H1 (cell line): ENCODE data around the gene ENPP7. TPM values are rescaled to one million over a fixed set of nuclear protein-coding genes. Genes with fewer than 3 reads are reported as not detected.
A peak's percentile ranks its signal among the peaks of the same experiment; 100 is the strongest.

Experiments
- CTCF ChIA-PET: fragments of 300-600 bp; sonication (Branson Sonifier 250); formaldehyde crosslinking; loops from one replicate; lab custom pipeline; 2021; ENCODE audit not compliant: partially characterized antibody; lab: Charles Lee
- POLR2A ChIA-PET: fragments of 300-600 bp; sonication (Branson Sonifier 250); formaldehyde crosslinking; loops from one replicate; lab custom pipeline; 2021; ENCODE audit warnings: inconsistent platforms; ENCODE audit not compliant: partially characterized antibody; lab: Charles Lee
- DNase-seq, 2 experiments: peaks; one replicate each; pipeline versions ENCODE4 v3.0.0 to v3.0.0-alpha.2; 2010 to 2022; ENCODE audit warnings: low spot score in 2 of 2, low read depth in 1 of 2, mixed read lengths in 1 of 2
- FAIRE-seq: peaks from 2 replicates; lab custom pipeline; 2011; peaks lifted over from hg19 to GRCh38; lab: Jason Lieb, UNC
- H2AFZ ChIP-seq: 2 replicates; pipeline ENCODE4 v1.8.1; 2012; ENCODE audit warnings: low read length, inconsistent platforms
- H2AK5ac ChIP-seq: 2 replicates; pipeline ENCODE4 v1.6.1; 2013; ENCODE audit warnings: low read depth, low read length
- H2BK120ac ChIP-seq: replicated peaks from 2 replicates; pipeline ENCODE3; 2013; ENCODE audit warnings: low read depth, low read length, inconsistent platforms
- H2BK12ac ChIP-seq: 2 replicates; pipeline ENCODE4 v1.6.1; 2013; ENCODE audit warnings: low read depth, low read length
- H2BK15ac ChIP-seq: 2 replicates; pipeline ENCODE4 v1.6.1; 2013; ENCODE audit warnings: low read length
- H2BK20ac ChIP-seq: 2 replicates; pipeline ENCODE4 v1.6.1; 2013; ENCODE audit warnings: low read length
- H2BK5ac ChIP-seq: 2 replicates; pipeline ENCODE4 v1.6.1; 2013; ENCODE audit warnings: low read depth, low read length
- H3K14ac ChIP-seq: 2 replicates; pipeline ENCODE4 v1.6.1; 2013; ENCODE audit warnings: inconsistent platforms; ENCODE audit not compliant: insufficient read length
- H3K18ac ChIP-seq: 2 replicates; pipeline ENCODE4 v1.6.1; 2013; ENCODE audit warnings: low read length; ENCODE audit errors: extremely low read depth
- H3K23ac ChIP-seq: 2 replicates; pipeline ENCODE4 v1.6.1; 2013; ENCODE audit warnings: inconsistent platforms; ENCODE audit not compliant: insufficient read length
- H3K23me2 ChIP-seq: 2 replicates; pipeline ENCODE4 v1.6.1; 2013; ENCODE audit warnings: low read depth, low read length
- H3K27ac ChIP-seq: 2 replicates; pipeline ENCODE4 v1.6.1; 2011; ENCODE audit warnings: low read depth, low read length, inconsistent platforms
- H3K27me3 ChIP-seq, 4 experiments: replicated peaks in 1 of 4; 1 replicate in 1 of 4; 2 replicates in 3 of 4; pipeline versions ENCODE4 v1.6.1 to v1.8.1; 2011 to 2013; ENCODE audit warnings: low read length in 3 of 4, mild to moderate bottlenecking in 3 of 4, inconsistent platforms in 2 of 4, mixed read lengths in 2 of 4, moderate library complexity in 1 of 4; ENCODE audit not compliant: control insufficient read depth in 3 of 4, insufficient read depth in 3 of 4; ENCODE audit errors: extremely low read depth in 1 of 4
- H3K36me3 ChIP-seq, 4 experiments: 2 replicates each; pipeline versions ENCODE4 v1.6.1 to v1.8.1; 2011 to 2013; ENCODE audit warnings: mild to moderate bottlenecking in 4 of 4, low read length in 3 of 4, moderate library complexity in 2 of 4, control low read depth in 1 of 4, inconsistent platforms in 1 of 4; ENCODE audit not compliant: insufficient read depth in 4 of 4, control insufficient read depth in 2 of 4
- H3K4ac ChIP-seq: replicated peaks from 2 replicates; pipeline ENCODE3; 2013; ENCODE audit warnings: low read length, low read depth, mixed read lengths, inconsistent platforms; ENCODE audit not compliant: insufficient read length
- H3K4me1 ChIP-seq, 4 experiments: replicated peaks in 1 of 4; 1 replicate in 1 of 4; 2 replicates in 3 of 4; pipeline versions ENCODE4 v1.6.1 to v1.8.1; 2011 to 2013; ENCODE audit warnings: low read length in 3 of 4, inconsistent platforms in 2 of 4, mixed read lengths in 1 of 4; ENCODE audit not compliant: insufficient read depth in 4 of 4, control insufficient read depth in 3 of 4
- H3K4me2 ChIP-seq, 2 experiments: 2 replicates each; pipeline versions ENCODE4 v1.6.1 to v1.8.1; 2011 to 2013; ENCODE audit warnings: low read depth in 2 of 2, low read length in 2 of 2, control low read depth in 1 of 2, inconsistent platforms in 1 of 2, mild to moderate bottlenecking in 1 of 2; ENCODE audit not compliant: insufficient read depth in 1 of 2
- H3K4me3 ChIP-seq, 4 experiments: fragments of 200-600, 300-600 bp in 1 of 4; sonication (generic), shearing (Covaris generic), sonication (Bioruptor Twin) in 1 of 4; 2 replicates each; pipeline versions ENCODE4 v1.5.1 to v1.8.1; 2011 to 2016; ENCODE audit warnings: low read length in 4 of 4, low read depth in 3 of 4, control low read depth in 2 of 4, inconsistent platforms in 2 of 4, mild to moderate bottlenecking in 2 of 4, mixed read lengths in 1 of 4, moderate library complexity in 1 of 4; ENCODE audit not compliant: insufficient read depth in 2 of 4; ENCODE audit errors: extremely low read depth in 1 of 4
- H3K56ac ChIP-seq: replicated peaks from 2 replicates; pipeline ENCODE3; 2013; ENCODE audit warnings: low read depth, mild to moderate bottlenecking, mixed read lengths, low read length, inconsistent platforms; ENCODE audit not compliant: insufficient read length
- H3K79me1 ChIP-seq: 2 replicates; pipeline ENCODE4 v1.6.1; 2013; ENCODE audit warnings: low read depth, low read length, control low read depth
- H3K79me2 ChIP-seq, 2 experiments: 2 replicates each; pipeline versions ENCODE4 v1.6.1 to v1.8.1; 2012 to 2013; ENCODE audit warnings: low read length in 2 of 2, mild to moderate bottlenecking in 2 of 2, inconsistent platforms in 1 of 2; ENCODE audit not compliant: insufficient read depth in 2 of 2, control insufficient read depth in 1 of 2
- H3K9ac ChIP-seq, 4 experiments: replicated peaks in 1 of 4; 1 replicate in 1 of 4; 2 replicates in 3 of 4; pipeline versions ENCODE4 v1.6.1 to v1.8.1; 2011 to 2013; ENCODE audit warnings: low read depth in 3 of 4, low read length in 3 of 4, control low read depth in 2 of 4, mild to moderate bottlenecking in 2 of 4, moderate library complexity in 2 of 4, inconsistent platforms in 1 of 4; ENCODE audit errors: extremely low read depth in 1 of 4
- H3K9me3 ChIP-seq, 2 experiments: 2 replicates each; pipeline versions ENCODE4 v1.6.1 to v1.8.1; 2012 to 2013; ENCODE audit warnings: mild to moderate bottlenecking in 2 of 2, moderate library complexity in 2 of 2, control low read depth in 1 of 2, inconsistent platforms in 1 of 2, low read depth in 1 of 2, low read length in 1 of 2, mixed read lengths in 1 of 2; ENCODE audit not compliant: insufficient read depth in 2 of 2
- H4K20me1 ChIP-seq, 2 experiments: replicated peaks in 1 of 2; 2 replicates each; pipeline versions ENCODE3 to v1.8.1; 2011 to 2013; ENCODE audit warnings: inconsistent platforms in 2 of 2, low read length in 2 of 2, mild to moderate bottlenecking in 1 of 2; ENCODE audit not compliant: insufficient read depth in 2 of 2, control insufficient read depth in 1 of 2
- H4K5ac ChIP-seq: 2 replicates; pipeline ENCODE4 v1.6.1; 2013; ENCODE audit warnings: low read length, low read depth, mixed read lengths, inconsistent platforms; ENCODE audit not compliant: insufficient read length
- H4K8ac ChIP-seq: 2 replicates; pipeline ENCODE4 v1.8.0; 2013; ENCODE audit warnings: mild to moderate bottlenecking, moderate library complexity, low read length, inconsistent platforms; ENCODE audit not compliant: insufficient read depth; ENCODE audit errors: extremely low read depth
- H4K91ac ChIP-seq: replicated peaks from 2 replicates; pipeline ENCODE3; 2013; ENCODE audit warnings: low read length, mixed read lengths, inconsistent platforms; ENCODE audit not compliant: insufficient read length
- CBX5 ChIP-seq: fragments of 300-800, 300-1000 bp; sonication (generic); IDR thresholded peaks from 2 replicates; pipeline ENCODE4 v1.7.1; 2016; ENCODE audit warnings: antibody characterized with exemption, low read length, low read depth
- EGR1 ChIP-seq: IDR thresholded peaks from 2 replicates; pipeline ENCODE4 v1.6.1; 2011; ENCODE audit warnings: low read depth, low read length, borderline replicate concordance
- KDM4A ChIP-seq: IDR thresholded peaks from one replicate; pipeline ENCODE4 v1.7.1; 2012; ENCODE audit warnings: low read depth, mild to moderate bottlenecking, moderate library complexity, low read length, inconsistent platforms; ENCODE audit not compliant: severe bottlenecking
- MAFK ChIP-seq: IDR thresholded peaks from 2 replicates; pipeline ENCODE4 v1.6.1; 2012; ENCODE audit warnings: low read depth, mild to moderate bottlenecking, improper control_type of control experiment, low read length
- POU5F1 ChIP-seq: IDR thresholded peaks from 2 replicates; pipeline ENCODE4 v1.6.1; 2011; ENCODE audit warnings: low read depth, mild to moderate bottlenecking, low read length, moderate library complexity
- RAD21 ChIP-seq, 2 experiments: IDR thresholded peaks in 1 of 2; conservative IDR thresholded peaks in 1 of 2; 2 replicates each; pipeline ENCODE4 v1.6.1; 2011; ENCODE audit warnings: low read depth in 2 of 2, low read length in 2 of 2, improper control_type of control experiment in 1 of 2, inconsistent platforms in 1 of 2, mild to moderate bottlenecking in 1 of 2, moderate library complexity in 1 of 2
- RFX5 ChIP-seq: IDR thresholded peaks from 2 replicates; pipeline ENCODE4 v1.6.1; 2011; ENCODE audit warnings: low read depth, low read length, improper control_type of control experiment, borderline replicate concordance
- SAP30 ChIP-seq: fragments of 300-600 bp; sonication (generic); IDR thresholded peaks from 2 replicates; pipeline ENCODE4 v1.7.1; 2012; ENCODE audit warnings: low read length, moderate library complexity, mild to moderate bottlenecking, inconsistent platforms; ENCODE audit not compliant: insufficient read depth, insufficient replicate concordance
- SUZ12 ChIP-seq: fragments of 200-600 bp; sonication (generic); IDR thresholded peaks from 2 replicates; pipeline ENCODE4 v1.6.1; 2012; ENCODE audit warnings: mild to moderate bottlenecking, inconsistent platforms, low read length, moderate library complexity, mixed read lengths
- TAF1 ChIP-seq: IDR thresholded peaks from 2 replicates; pipeline ENCODE4 v1.6.1; 2011; ENCODE audit warnings: mild to moderate bottlenecking, low read depth, low read length
- TCF12 ChIP-seq: IDR thresholded peaks from 2 replicates; pipeline ENCODE4 v1.6.1; 2011; ENCODE audit warnings: low read depth, mild to moderate bottlenecking, low read length
- ZNF274 ChIP-seq: IDR thresholded peaks from 2 replicates; pipeline ENCODE4 v1.7.0; 2012; ENCODE audit warnings: low read length, borderline replicate concordance; ENCODE audit errors: extremely low read depth
- WGBS, 2 experiments: shearing (Covaris generic) in 1 of 2; methylation state at CpG; one replicate each; pipeline versions ENCODE4 v1.1.6 to v1.1.7; 2013 to 2015; ENCODE audit warnings: low lambda C conversion rate in 2 of 2, mixed read lengths in 2 of 2, inconsistent platforms in 1 of 2, low coverage in 1 of 2, missing lambda C conversion rate in 1 of 2; ENCODE audit not compliant: insufficient replicate concordance in 2 of 2, insufficient coverage in 1 of 2, insufficient read length in 1 of 2; ENCODE audit errors: extremely low coverage in 1 of 2, missing lambda C conversion rate in 1 of 2; 5-methylcytosine and 5-hydroxymethylcytosine counted together
- polyA plus RNA-seq, 7 experiments: library from polyadenylated mRNA; depleted of rRNA in 3 of 7; stranded (reverse) in 5 of 7; unstranded in 2 of 7; fragments of >200 nt in 5 of 7; fragments of 200-250 nt in 2 of 7; gene quantifications; 1 replicate in 5 of 7; 2 replicates in 1 of 7; 4 replicates in 1 of 7; pipeline versions ENCODE4 v1.2.1 to v1.2.3, GENCODE V29; 2011 to 2013; ENCODE audit warnings: missing spikeins in 2 of 7, mixed read lengths in 2 of 7
- total RNA-seq: library from RNA; stranded (reverse); fragmentation: NEBNext Ultra II Directional; extraction: Animal tissue kit (Norgen Biotek cat#: 25700); gene quantifications from 2 replicates; pipeline ENCODE4 v1.2.1, GENCODE V29; 2021
- TF ChIP-seq, protein P1 (sequence below): IDR thresholded peaks from 2 replicates; pipeline ENCODE4 v1.6.1; 2011; ENCODE audit warnings: low read depth, mild to moderate bottlenecking, low read length; ENCODE audit not compliant: insufficient read depth

The ENPP7 gene
- total and polyA plus RNA-seq, 2 of the 8 experiments (the other 6 are each of a cell fraction or from before 2014, with no cell fraction given): not detected

GRCh38 chr17:79743614-79744013, 12.9 kb downstream of the ENPP7 start:
- no peak overlapping the region for H3K4ac ChIP-seq
- no peak overlapping the region for H4K8ac ChIP-seq
- no peak overlapping the region for H4K5ac ChIP-seq
- no peak overlapping the region for H3K4me2 ChIP-seq
- no peak overlapping the region for H3K27ac ChIP-seq
- peaks cover 0 to 11% of the 10 kb centered on the region in 2 experiments for H4K20me1 ChIP-seq
- ChIA-PET CTCF (interaction anchor here (0.7 to 7.6 kb wide), 16 partner anchors 10 to 412 kb away, joined by 3 to 94 read pairs (median 4); partner anchors contain the start of genes CBX2 and CBX8), POLR2A (interaction anchor here (3.4 to 10.4 kb wide), 3 partner anchors 34 to 46 kb away, joined by 17 to 77 read pairs (median 20); partner anchors contain the start of gene CBX2)
- no peak for DNase-seq
- WGBS, 2 experiments: 91% methylated on average over 5 of the region's 5 CpGs; no CpG with 5 or more reads in 1 of the 2 experiments
- H3K14ac ChIP-seq: no peak overlapping the region
- no peaks in the 10 kb centered on the region for H3K79me1 ChIP-seq
- 0 out of 2 replicates have a peak overlapping the region, but pooled peaks have one; percentile 8 for H2AK5ac ChIP-seq
- H2BK12ac ChIP-seq: no peak overlapping the region
- no peak overlapping the region for H3K56ac ChIP-seq
- peaks cover 4 to 31% (median 16%) of the 10 kb centered on the region in 4 experiments for H3K4me1 ChIP-seq
- H2BK20ac ChIP-seq: no peak overlapping the region
- H2BK5ac ChIP-seq: no peak overlapping the region
- 0 out of 8 replicates have a peak, but pooled peaks cover 0 to 2% (median 0%) of the 10 kb centered on the region in 4 experiments for H3K36me3 ChIP-seq
- no peak overlapping the region for H2BK120ac ChIP-seq
- H3K23ac ChIP-seq: no peak overlapping the region
- H3K27me3 ChIP-seq: peaks cover 13 to 48% (median 42%) of the 10 kb centered on the region in 4 experiments
- H3K18ac ChIP-seq: no peak overlapping the region
- no peak for FAIRE-seq
- no peaks in the 10 kb centered on the region for H3K9me3 ChIP-seq
- H4K91ac ChIP-seq: no peak overlapping the region
- H2BK15ac ChIP-seq: no peak overlapping the region
- H3K4me3 ChIP-seq: no peak overlapping the region
- no peak overlapping the region for H2AFZ ChIP-seq
- H3K23me2 ChIP-seq: peaks cover 13% of the 10 kb centered on the region; the same call in 1 of the 2 replicates
- H3K9ac ChIP-seq: no peak overlapping the region
- H3K79me2 ChIP-seq: no peaks in the 10 kb centered on the region
- TF ChIP-seq RFX5 (no peak), TAF1 (no peak), RAD21 (IDR thresholded peaks at IDR 0.05 in 1 of 2, conservative IDR thresholded peaks at IDR 0.05 in 1 of 2; ENCODE audit: low read depth in 2 of 2, low read length in 2 of 2) (no peak), POU5F1 (no peak), EGR1 (no peak), ZNF274 (no peak), SUZ12 (no peak), CBX5 (no peak), KDM4A (no peak), SAP30 (no peak), TCF12 (no peak), MAFK (no peak)
- TF ChIP-seq, protein P1, sequence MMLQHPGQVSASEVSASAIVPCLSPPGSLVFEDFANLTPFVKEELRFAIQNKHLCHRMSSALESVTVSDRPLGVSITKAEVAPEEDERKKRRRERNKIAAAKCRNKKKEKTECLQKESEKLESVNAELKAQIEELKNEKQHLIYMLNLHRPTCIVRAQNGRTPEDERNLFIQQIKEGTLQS: no peak
